ENCODE results near the gene TLL2. TPM values are rescaled to one million over a fixed set of nuclear protein-coding genes. Genes with fewer than 3 reads are reported as not detected.

TLL2 gene
- total and polyA plus RNA-seq, 2 of the 4 experiments (the other 2 are of a cell fraction) = under 0.01 to 0.05 TPM

- Histone ChIP-seq H2AFZ (replicated peaks; ENCODE audit: low read length, poor library complexity) (no peak overlapping the region), H4K20me1 (ENCODE audit: insufficient read depth, low read length) (no peaks in the 10 kb centered on the region), H3K27ac (ENCODE audit: insufficient read depth, low read length) (no peak overlapping the region), H3K4me2 (ENCODE audit: low read depth, low read length) (no peak overlapping the region), H3K27me3 (ENCODE audit: control insufficient read depth, insufficient read depth, low read length) (peaks cover 1% of the 10 kb centered on the region), H3K4me1 (ENCODE audit: control insufficient read depth, insufficient read depth, low read length) (no peaks in the 10 kb centered on the region), H2BK5ac (ENCODE audit: low read depth, low read length, poor library complexity, severe bottlenecking) (no peak overlapping the region), H3K14ac (replicated peaks; ENCODE audit: low read depth, low read length) (no peak overlapping the region), H2AK9ac (replicated peaks; ENCODE audit: low read depth, low read length, poor library complexity) (no peak overlapping the region), H3K4ac (ENCODE audit: low read depth, low read length) (no peak overlapping the region), H3K9me3 (ENCODE audit: control insufficient read depth, insufficient read depth, low read length) (no peaks in the 10 kb centered on the region), H3K56ac (ENCODE audit: extremely low read depth, insufficient read depth, low read length) (no peak overlapping the region), H2BK120ac (ENCODE audit: low read depth, low read length) (no peak overlapping the region), H3K9me1 (ENCODE audit: insufficient read depth, low read length) (no peaks in the 10 kb centered on the region), H3K23ac (ENCODE audit: low read depth, low read length) (no peak overlapping the region), H2BK20ac (ENCODE audit: low read depth, low read length) (no peak overlapping the region), H3K79me1 (ENCODE audit: low read depth in 1 of 2, low read length in 2 of 2) (no peaks in the 10 kb centered on the region), H2BK15ac (ENCODE audit: low read depth, low read length) (no peak overlapping the region), H3K4me3 (ENCODE audit: insufficient read depth, low read depth, low read length) (no peak overlapping the region), H4K8ac (ENCODE audit: low read depth in 2 of 2, low read length in 2 of 2) (no peak overlapping the region), H3K9ac (ENCODE audit: low read depth, low read length) (no peak overlapping the region), H3K18ac (ENCODE audit: low read depth, low read length) (no peak overlapping the region), H4K91ac (ENCODE audit: insufficient read depth, low read depth, low read length) (no peak overlapping the region), H4K5ac (ENCODE audit: low read depth, low read length) (no peak overlapping the region), H2AK5ac (ENCODE audit: low read depth, low read length) (no peak overlapping the region), H3K36me3 (ENCODE audit: control insufficient read depth, insufficient read depth, low read length) (no peaks in the 10 kb centered on the region)
- POLR2A ChIA-PET (ENCODE audit: unreplicated experiment) = no interaction called here
- WGBS, 2 experiments (ENCODE audit: extremely low coverage in 2 of 2, insufficient read length in 1 of 2) = 57% methylated on average over 4 of the region's 10 CpGs; no CpG with 5 or more reads in 1 of the 2 experiments
- TF ChIP-seq RAD21 (IDR thresholded peaks at IDR 0.05; ENCODE audit: low read length) (no peak), RCOR1 (IDR thresholded peaks at IDR 0.05; ENCODE audit: insufficient replicate concordance, low read length) (no peak), SMC3 (IDR thresholded peaks at IDR 0.05; ENCODE audit: low read depth, low read length) (no peak), POLR2A (IDR thresholded peaks at IDR 0.05; ENCODE audit: low read depth, low read length) (no peak), CEBPB (IDR thresholded peaks at IDR 0.05; ENCODE audit: low read depth, low read length) (no peak), RFX5 (IDR thresholded peaks at IDR 0.05; ENCODE audit: low read depth, low read length) (no peak), MAFK (IDR thresholded peaks at IDR 0.05; ENCODE audit: low read depth, low read length) (no peak), CHD1 (IDR thresholded peaks at IDR 0.05; ENCODE audit: low read depth, low read length) (no peak), USF2 (IDR thresholded peaks at IDR 0.05; ENCODE audit: low read depth, low read length) (no peak), NFE2L2 (IDR thresholded peaks at IDR 0.05; ENCODE audit: low read depth, low read length) (no peak), MAZ (IDR thresholded peaks at IDR 0.05; ENCODE audit: borderline replicate concordance, low read depth, low read length) (no peak), MXI1 (IDR thresholded peaks at IDR 0.05; ENCODE audit: borderline replicate concordance, low read depth, low read length) (no peak), FOS (IDR thresholded peaks at IDR 0.05; ENCODE audit: low read depth, low read length) (no peak), CTCF (conservative IDR thresholded peaks at IDR 0.05; ENCODE audit: low read depth, low read length) (no peak), BHLHE40 (IDR thresholded peaks at IDR 0.05; ENCODE audit: low read depth, low read length) (no peak), ELK1 (IDR thresholded peaks at IDR 0.05; ENCODE audit: borderline replicate concordance, low read depth, low read length) (no peak)
- no peak for ATAC-seq (ENCODE audit: low read depth)
- intact Hi-C loops (cut with micrococcal nuclease) = no loop called here
- no peak for DNase-seq
- BruUV-seq (replicated peaks) = no TSS peak
- in situ Hi-C loops (cut with MboI; ENCODE audit: low sequenced_read_pairs) = no loop called here
- CTCF ChIA-PET = interaction anchor here (0.9 kb wide), 1 partner anchor 112 kb away, joined by 4 read pairs; no protein-coding TSS in a partner anchor
- dilution Hi-C loops (cut with HindIII; ENCODE audit: low sequenced_read_pairs, unreplicated experiment) = no loop called here
These were observed 66.6 kb downstream of the TLL2 start for GRCh38 chr10:96446966-96447596.
